HepG2 (cell line): ENCODE measurements around the gene THRB. TPM values are rescaled to one million over a fixed set of nuclear protein-coding genes. Genes with fewer than 3 reads are reported as not detected.

Experiments used
- ATAC-seq: fragments of 200-7000 bp; cut with Tn5 transposase; 3 replicates; pipeline ENCODE4 v1.9.1; 2020; ENCODE audit warnings: mild to moderate bottlenecking, moderate library complexity
- BruUV-seq: library from RNA; stranded (reverse); fragments of 400-500 nt; replicated peaks from 2 replicates; lab custom pipeline; 2021; lab: Mats Ljungman, UMichigan
- CTCF ChIA-PET: fragments of 300-600 bp; formaldehyde crosslinking; extraction: SDS; loops from one replicate; lab custom pipeline; 2021; ENCODE audit warnings: low total read pairs, inconsistent platforms, low intra/inter-chr PET ratio; lab: Yijun Ruan, JAX
- POLR2A ChIA-PET: fragments of 350-600 bp; sonication (Branson Sonifier 250); formaldehyde crosslinking; loops from one replicate; lab custom pipeline; 2020; ENCODE audit warnings: antibody characterized with exemption, inconsistent platforms; lab: Yijun Ruan, JAX
- DNase-seq: peaks from one replicate; pipeline ENCODE4 v3.0.0-alpha.2; 2015; ENCODE audit warnings: low spot score
- FAIRE-seq: peaks from 3 replicates; lab custom pipeline; 2011; peaks lifted over from hg19 to GRCh38; lab: Jason Lieb, UNC
- H2AFZ ChIP-seq: one replicate; pipeline ENCODE4 v1.6.1; 2011; ENCODE audit warnings: low read length, inconsistent platforms
- H3K27ac ChIP-seq: fragments of 300-600 bp; 3 replicates; pipeline ENCODE4 v1.8.0; 2011; ENCODE audit warnings: mixed run types, mild to moderate bottlenecking, mixed read lengths, low read length, inconsistent platforms; ENCODE audit not compliant: insufficient read depth; ENCODE audit errors: extremely low read length
- H3K27me3 ChIP-seq, 2 experiments: fragments of 200-600 bp in 1 of 2; 2 replicates in 1 of 2; 3 replicates in 1 of 2; pipeline versions ENCODE4 v1.6.0 to v1.8.0; 2011; ENCODE audit warnings: low read length in 2 of 2, mild to moderate bottlenecking in 2 of 2, moderate library complexity in 2 of 2, inconsistent platforms in 1 of 2; ENCODE audit not compliant: insufficient read depth in 2 of 2, control insufficient read depth in 1 of 2
- H3K36me3 ChIP-seq, 2 experiments: fragments of 200-600 bp in 1 of 2; replicated peaks in 1 of 2; 2 replicates in 1 of 2; 3 replicates in 1 of 2; pipeline versions ENCODE4 v1.5.1 to v1.8.0; 2011; ENCODE audit warnings: low read length in 2 of 2, inconsistent platforms in 1 of 2; ENCODE audit not compliant: insufficient read depth in 2 of 2, control insufficient read depth in 1 of 2
- H3K4me1 ChIP-seq: 2 replicates; pipeline ENCODE4 v1.5.1; 2012; ENCODE audit warnings: low read length, inconsistent platforms; ENCODE audit not compliant: insufficient read depth
- H3K4me2 ChIP-seq: 2 replicates; pipeline ENCODE4 v1.6.0; 2011; ENCODE audit warnings: low read depth, low read length, inconsistent platforms
- H3K4me3 ChIP-seq, 3 experiments: fragments of 200-600 bp in 1 of 3; sonication (generic), shearing (Covaris generic) in 1 of 3; replicated peaks in 1 of 3; 2 replicates each; pipeline ENCODE4 v1.5.1; 2011 to 2016; ENCODE audit warnings: low read length in 3 of 3, inconsistent platforms in 2 of 3, low read depth in 2 of 3, mild to moderate bottlenecking in 2 of 3, control low read depth in 1 of 3, mixed read lengths in 1 of 3; ENCODE audit not compliant: insufficient read depth in 1 of 3
- H3K79me2 ChIP-seq: one replicate; pipeline ENCODE4 v1.6.1; 2011; ENCODE audit warnings: low read length, inconsistent platforms; ENCODE audit not compliant: insufficient read depth
- H3K9ac ChIP-seq: 2 replicates; pipeline ENCODE4 v1.6.0; 2011; ENCODE audit warnings: mild to moderate bottlenecking, low read depth, low read length, inconsistent platforms; ENCODE audit not compliant: insufficient read depth
- H3K9me3 ChIP-seq: 2 replicates; pipeline ENCODE4 v1.5.1; 2012; ENCODE audit warnings: mild to moderate bottlenecking, low read length
- H4K20me1 ChIP-seq: 2 replicates; pipeline ENCODE4 v1.6.0; 2011; ENCODE audit warnings: inconsistent platforms, mild to moderate bottlenecking, low read length, moderate library complexity; ENCODE audit not compliant: insufficient read depth
- DMAP1 ChIP-seq: IDR thresholded peaks from 2 replicates; pipeline ENCODE4 v1.6.1; 2016
- FOSL1 ChIP-seq: sonication (generic); formaldehyde crosslinking; IDR thresholded peaks from 2 replicates; pipeline ENCODE4 v1.9.0; 2021; ENCODE audit warnings: missing genetic modification reagents, borderline replicate concordance
- KIAA2018 ChIP-seq: sonication (generic); formaldehyde crosslinking; IDR thresholded peaks from 2 replicates; pipeline ENCODE4 v1.5.0; 2020; ENCODE audit warnings: mild to moderate bottlenecking, missing genetic modification reagents, borderline replicate concordance
- RCOR2 ChIP-seq: IDR thresholded peaks from 2 replicates; pipeline ENCODE4 v1.6.1; 2016; ENCODE audit warnings: missing biosample characterization, missing genetic modification reagents
- SP2 ChIP-seq: sonication (generic); formaldehyde crosslinking; IDR thresholded peaks from 2 replicates; pipeline ENCODE4 v1.5.1; 2020; ENCODE audit warnings: mild to moderate bottlenecking, missing genetic modification reagents
- U2AF2 ChIP-seq: fragments of 200-400 bp; formaldehyde crosslinking; IDR thresholded peaks from 2 replicates; pipeline ENCODE4 v1.6.1; 2017; ENCODE audit warnings: low read depth, mild to moderate bottlenecking, low read length
- ZBTB38 ChIP-seq: sonication (generic); formaldehyde crosslinking; IDR thresholded peaks from 2 replicates; pipeline ENCODE4 v1.5.1; 2020; ENCODE audit warnings: mild to moderate bottlenecking, missing genetic modification reagents
- ZNF713 ChIP-seq: sonication (generic); formaldehyde crosslinking; IDR thresholded peaks from 2 replicates; pipeline ENCODE4 v1.4.0; 2020; ENCODE audit warnings: mild to moderate bottlenecking, missing genetic modification reagents
- ZNF747 ChIP-seq: sonication (generic); formaldehyde crosslinking; IDR thresholded peaks from 2 replicates; pipeline ENCODE4 v1.8.1; 2023; ENCODE audit warnings: missing genetic modification reagents, mild to moderate bottlenecking, borderline replicate concordance
- ZNF800 ChIP-seq: sonication (generic); formaldehyde crosslinking; IDR thresholded peaks from 2 replicates; pipeline ENCODE4 v1.4.0; 2020; ENCODE audit warnings: missing genetic modification reagents
- WGBS: methylation state at CpG from one replicate; pipeline ENCODE4 v1.1.6; 2017; ENCODE audit warnings: low lambda C conversion rate; 5-methylcytosine and 5-hydroxymethylcytosine counted together
- in situ Hi-C: cut with HindIII; loops from 2 replicates; pipeline ENCODE4 v1.10.0; 2017; ENCODE audit warnings: low pct_unique_long_range_greater_than_20kb; ENCODE audit not compliant: extremely low pct_ligation_motif_present
- intact Hi-C: fragments of 100-400 bp; cut with micrococcal nuclease; formaldehyde crosslinking; loops from one replicate; pipeline ENCODE4 v1.10.0; 2022; ENCODE audit not compliant: unreplicated experiment
- polyA plus RNA-seq, 8 experiments: library from polyadenylated mRNA; depleted of rRNA in 3 of 8; stranded (reverse) in 7 of 8; unstranded in 1 of 8; fragments of >200 nt; fragmentation: Illumina TruSeq in 4 of 8; extraction: Trizol in 4 of 8; gene quantifications; 2 replicates each; pipeline versions ENCODE4 v1.2.1 to v1.2.3, GENCODE V29; 2011 to 2016; ENCODE audit warnings: low read depth in 4 of 8, missing spikeins in 1 of 8, mixed read lengths in 1 of 8; ENCODE audit not compliant: insufficient read depth in 1 of 8
- total RNA-seq, 5 experiments: library from RNA; depleted of rRNA; stranded (reverse); fragments of >200 nt; fragmentation: Illumina TruSeq; extraction: Trizol; gene quantifications; 2 replicates each; pipeline ENCODE4 v1.2.3, GENCODE V29; 2016; ENCODE audit warnings: low read depth in 1 of 5

Gene THRB
- total and polyA plus RNA-seq, 2 of the 13 experiments (the other 11 are each of a cell fraction or from before 2014, with no cell fraction given): 4.7 to 22.7 TPM

- TF ChIP-seq ZNF800 (CRISPR knock-in tag): no peak
- TF ChIP-seq, all 625 proteins: peak for 0
Observed at GRCh38 chr3:24343084-24343783, 151.4 kb downstream of the THRB start (continued).

- 97% methylated on average over 4 of the region's 4 CpGs for WGBS
- no TSS peak for BruUV-seq
- POLR2A ChIA-PET: no interaction called here
Observed at GRCh38 chr3:24342275-24342674, 152.4 kb downstream of the THRB start.

GRCh38 chr3:24341668-24342067 lies 153.0 kb downstream of the THRB start:
- no peaks in the 10 kb centered on the region for H3K36me3 ChIP-seq
- FAIRE-seq (no peak), DNase-seq (no peak), ATAC-seq (no peak)
- H3K4me1 ChIP-seq: peaks cover 11% of the 10 kb centered on the region
- H3K4me3 ChIP-seq: no peak overlapping the region
- no peak overlapping the region for H3K9ac ChIP-seq
- H3K27ac ChIP-seq: no peak overlapping the region
- no peaks in the 10 kb centered on the region for H3K27me3 ChIP-seq
- CTCF ChIA-PET: no interaction called here
- in situ Hi-C loops: no loop called here
- no peaks in the 10 kb centered on the region for H3K9me3 ChIP-seq
- BruUV-seq: no TSS peak
- H3K4me2 ChIP-seq: no peak overlapping the region
- H4K20me1 ChIP-seq: no peaks in the 10 kb centered on the region
- H2AFZ ChIP-seq: no peak overlapping the region
- POLR2A ChIA-PET: no interaction called here
- H3K79me2 ChIP-seq: peaks cover 3% of the 10 kb centered on the region
- intact Hi-C loops: no loop called here
- TF ChIP-seq ZNF713 (CRISPR knock-in tag) (no peak), KIAA2018 (CRISPR knock-in tag) (no peak)

More at GRCh38 chr3:24342275-24342674, 152.4 kb downstream of the THRB start:
- in situ Hi-C loops: no loop called here
- CTCF ChIA-PET: no interaction called here
- H3K4me1 ChIP-seq: peaks cover 11% of the 10 kb centered on the region
- H3K27ac ChIP-seq: no peak overlapping the region
- peaks cover 3% of the 10 kb centered on the region for H3K79me2 ChIP-seq
- no peak overlapping the region for H2AFZ ChIP-seq
- no peak overlapping the region for H3K4me2 ChIP-seq
- no peaks in the 10 kb centered on the region for H3K9me3 ChIP-seq
- no peak overlapping the region for H3K9ac ChIP-seq
- ATAC-seq (no peak), DNase-seq (no peak), FAIRE-seq (no peak)
- H3K36me3 ChIP-seq: no peaks in the 10 kb centered on the region
- no peaks in the 10 kb centered on the region for H3K27me3 ChIP-seq
- intact Hi-C loops: no loop called here
- H3K4me3 ChIP-seq: no peak overlapping the region
- no peak for TF ChIP-seq RCOR2 (CRISPR knock-in tag)
- TF ChIP-seq U2AF2: no peak
- TF ChIP-seq SP2 (CRISPR knock-in tag): no peak
- no peak for TF ChIP-seq ZNF747 (CRISPR knock-in tag)
- no peak for TF ChIP-seq ZBTB38 (CRISPR knock-in tag)
- TF ChIP-seq FOSL1 (CRISPR knock-in tag): no peak
- no peak for TF ChIP-seq DMAP1
- TF ChIP-seq, all 625 proteins: peak for 0
- no peaks in the 10 kb centered on the region for H4K20me1 ChIP-seq
